ENCODE results near the gene PWWP3B.
"Not testable (repeated sequence)": the region's sequence is repeated elsewhere in the genome, so short reads cannot be mapped to it uniquely, and the experiment has no call there.

The PWWP3B gene

DNA sequence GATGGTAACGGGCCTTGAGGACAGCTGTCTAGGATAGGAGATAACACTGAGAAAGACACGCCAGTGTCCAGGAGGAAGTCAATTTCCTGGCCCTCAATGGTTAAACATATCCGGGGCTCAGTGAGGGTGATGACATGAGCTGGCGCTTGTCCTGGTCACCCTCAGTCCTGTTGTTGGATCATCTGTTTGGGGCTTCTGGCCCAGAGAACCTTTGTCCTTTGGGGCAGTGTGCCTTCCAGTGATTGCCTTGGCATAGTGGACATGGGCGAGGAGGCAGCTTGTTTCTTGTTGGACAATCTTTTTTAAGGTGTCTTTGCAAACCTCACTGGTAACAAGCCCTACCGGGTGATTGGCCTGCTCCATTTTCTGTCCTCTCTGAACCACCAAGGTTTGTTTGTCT is 15.6 kb downstream of the PWWP3B start:
- not testable (repeated sequence) for H3K27me3 ChIP-seq (ENCODE audit: control insufficient read depth in 1 of 2, insufficient read depth in 2 of 2, low read length in 2 of 2); H3K9ac ChIP-seq (ENCODE audit: low read depth in 1 of 2, low read length in 2 of 2); H3K27ac ChIP-seq (ENCODE audit: low read depth, low read length); H3K4me1 ChIP-seq (ENCODE audit: control insufficient read depth in 1 of 2, insufficient read depth in 2 of 2, low read length in 2 of 2); H3K9me3 ChIP-seq (ENCODE audit: control insufficient read depth in 1 of 2, low read length in 2 of 2); H3K36me3 ChIP-seq (ENCODE audit: control insufficient read depth in 1 of 2, insufficient read depth in 2 of 2, low read length in 2 of 2); H3K4me3 ChIP-seq (ENCODE audit: low read depth in 1 of 2, low read length in 2 of 2)

- Histone ChIP-seq H3K9ac (ENCODE audit: low read depth in 1 of 2, low read length in 2 of 2) (no peak overlapping the region), H3K4me3 (ENCODE audit: low read depth in 1 of 2, low read length in 2 of 2) (no peak overlapping the region), H3K27ac (ENCODE audit: low read depth, low read length) (no peak overlapping the region), H3K4me1 (ENCODE audit: control insufficient read depth in 1 of 2, insufficient read depth in 2 of 2, low read length in 2 of 2) (no peaks in the 10 kb centered on the region), H3K9me3 (ENCODE audit: control insufficient read depth in 1 of 2, low read length in 2 of 2) (no peaks in the 10 kb centered on the region), H3K36me3 (ENCODE audit: control insufficient read depth in 1 of 2, insufficient read depth in 2 of 2, low read length in 2 of 2) (no peaks in the 10 kb centered on the region), H3K27me3 (ENCODE audit: control insufficient read depth in 1 of 2, insufficient read depth in 2 of 2, low read length in 2 of 2) (no peaks in the 10 kb centered on the region)
Measured at GRCh38 chrX:106201502-106202178, 33.5 kb downstream of the PWWP3B start.

- Histone ChIP-seq H3K4me3 (ENCODE audit: low read depth in 1 of 2, low read length in 2 of 2) (no peak overlapping the region), H3K36me3 (ENCODE audit: control insufficient read depth in 1 of 2, insufficient read depth in 2 of 2, low read length in 2 of 2) (no peaks in the 10 kb centered on the region), H3K4me1 (ENCODE audit: control insufficient read depth in 1 of 2, insufficient read depth in 2 of 2, low read length in 2 of 2) (no peaks in the 10 kb centered on the region), H3K27me3 (ENCODE audit: control insufficient read depth in 1 of 2, insufficient read depth in 2 of 2, low read length in 2 of 2) (no peaks in the 10 kb centered on the region), H3K9me3 (ENCODE audit: control insufficient read depth in 1 of 2, low read length in 2 of 2) (no peaks in the 10 kb centered on the region), H3K9ac (ENCODE audit: low read depth in 1 of 2, low read length in 2 of 2) (no peak overlapping the region), H3K27ac (ENCODE audit: low read depth, low read length) (no peak overlapping the region)
Measured at GRCh38 chrX:106203315-106203714, 35.2 kb downstream of the PWWP3B start.

DNA sequence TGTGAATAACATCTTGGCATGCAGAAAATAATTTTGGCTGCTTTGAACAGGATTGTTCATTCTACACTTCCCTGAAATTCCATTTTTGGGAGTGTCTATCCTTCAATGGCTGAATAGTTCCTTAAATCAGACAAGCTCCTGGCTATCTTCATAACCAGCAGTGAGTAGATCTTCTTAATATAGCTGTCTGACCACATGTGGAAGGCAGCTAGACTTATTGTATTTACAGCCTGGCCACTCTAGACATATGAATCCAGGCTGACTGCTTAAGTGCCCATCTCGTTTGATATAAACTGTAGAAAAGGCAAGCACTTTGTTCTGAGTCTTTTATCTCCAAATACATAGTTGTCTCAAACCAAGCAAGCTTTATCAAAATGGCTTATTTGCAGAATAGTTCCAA is 40.0 kb downstream of the PWWP3B start:
- Histone ChIP-seq H3K27me3 (ENCODE audit: control insufficient read depth in 1 of 2, insufficient read depth in 2 of 2, low read length in 2 of 2) (no peaks in the 10 kb centered on the region), H3K27ac (ENCODE audit: low read depth, low read length) (no peak overlapping the region)

More for the DNA sequence above, 40.0 kb downstream of the PWWP3B start:
- Histone ChIP-seq H3K9ac (ENCODE audit: low read depth in 1 of 2, low read length in 2 of 2) (no peak overlapping the region), H3K36me3 (ENCODE audit: control insufficient read depth in 1 of 2, insufficient read depth in 2 of 2, low read length in 2 of 2) (no peaks in the 10 kb centered on the region), H3K4me3 (ENCODE audit: low read depth in 1 of 2, low read length in 2 of 2) (no peak overlapping the region), H3K4me1 (ENCODE audit: control insufficient read depth in 1 of 2, insufficient read depth in 2 of 2, low read length in 2 of 2) (no peaks in the 10 kb centered on the region), H3K9me3 (ENCODE audit: control insufficient read depth in 1 of 2, low read length in 2 of 2) (no peaks in the 10 kb centered on the region)
